ENCODE results near the gene TANC1.
A peak's percentile ranks its signal among the peaks of the same experiment; 100 is the strongest.

TANC1 gene

DNA sequence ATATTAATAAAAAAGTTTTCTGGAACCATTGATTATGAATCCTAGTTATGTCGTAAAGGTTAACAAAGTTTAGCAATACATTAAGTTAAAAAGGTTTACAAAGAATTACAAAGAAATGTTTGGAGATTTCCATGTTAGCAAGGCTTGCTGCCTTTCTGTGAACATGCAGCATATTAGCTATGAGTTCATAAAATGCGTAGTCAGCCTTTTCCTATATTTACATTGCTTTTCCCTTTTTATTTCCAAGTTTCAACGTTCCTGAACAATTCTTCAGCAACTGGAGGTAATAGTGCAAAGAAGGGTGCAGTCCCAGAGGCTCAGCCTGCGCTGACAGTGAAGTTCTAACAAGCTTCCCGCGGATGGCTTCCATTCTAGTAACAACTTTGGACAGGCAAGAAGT is 266.4 kb downstream of the TANC1 start:
- TF ChIP-seq GATA1 (IDR thresholded peaks at IDR 0.05; ENCODE audit: low read depth, low read length): no peak
- no peak for TF ChIP-seq POLR2A (IDR thresholded peaks at IDR 0.05; ENCODE audit: low read length)

DNA sequence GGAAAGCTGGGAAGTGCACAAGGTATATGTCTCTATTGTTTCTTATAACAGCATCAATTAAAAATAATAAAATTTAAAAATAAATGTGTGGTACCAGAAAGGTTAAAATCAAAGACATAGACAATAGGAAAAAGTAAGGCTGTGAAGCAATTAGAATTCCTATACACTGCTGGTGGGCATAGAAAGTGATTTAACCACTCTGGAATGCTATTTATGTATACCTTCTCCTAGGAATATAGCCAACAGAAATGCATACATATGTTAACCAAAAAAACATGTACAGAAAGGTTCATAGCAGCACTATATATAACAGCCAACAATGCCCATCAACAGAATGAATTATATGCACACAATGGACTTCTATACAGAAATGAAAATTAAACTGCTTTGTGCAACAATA is 275.1 kb downstream of the TANC1 start:
- TF ChIP-seq POLR2A (IDR thresholded peaks at IDR 0.05; ENCODE audit: low read length) (no peak), GATA1 (IDR thresholded peaks at IDR 0.05; ENCODE audit: low read depth, low read length) (no peak)
- DNase-seq: no peak

More for the DNA sequence above, 266.4 kb downstream of the TANC1 start:
- DNase-seq: no peak

DNA sequence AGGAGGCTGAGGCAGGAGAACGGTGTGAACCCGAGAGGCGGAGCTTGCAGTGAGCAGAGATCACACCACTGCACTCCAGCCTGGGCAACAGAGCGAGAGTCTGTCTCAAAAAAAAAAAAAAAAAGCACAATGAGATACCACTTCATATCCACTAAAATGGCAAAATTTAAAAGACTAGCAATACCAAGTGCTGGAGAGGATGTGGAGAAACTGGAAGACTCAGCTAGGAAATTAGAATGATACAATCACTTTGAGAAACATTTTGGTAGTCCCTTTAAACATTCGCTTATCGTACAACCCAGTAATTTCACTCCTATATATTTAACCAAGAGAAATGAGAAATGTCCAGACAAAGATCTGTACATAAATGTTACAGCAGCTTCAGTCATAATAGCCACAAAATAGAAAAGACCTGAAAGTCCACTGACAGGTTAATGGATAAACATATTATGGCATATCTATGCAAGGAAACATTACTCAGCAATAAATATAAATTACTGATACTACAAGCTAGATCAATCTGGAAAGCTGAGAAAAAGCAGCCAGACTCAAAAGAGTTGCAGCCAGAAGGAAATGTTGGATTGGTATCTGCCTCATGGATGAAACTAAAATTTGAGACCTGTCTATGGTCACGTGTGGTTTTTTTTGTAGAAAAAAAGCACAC is 278.0 kb downstream of the TANC1 start:
- no peak for DNase-seq
- TF ChIP-seq POLR2A (IDR thresholded peaks at IDR 0.05; ENCODE audit: low read length): no peak

DNA sequence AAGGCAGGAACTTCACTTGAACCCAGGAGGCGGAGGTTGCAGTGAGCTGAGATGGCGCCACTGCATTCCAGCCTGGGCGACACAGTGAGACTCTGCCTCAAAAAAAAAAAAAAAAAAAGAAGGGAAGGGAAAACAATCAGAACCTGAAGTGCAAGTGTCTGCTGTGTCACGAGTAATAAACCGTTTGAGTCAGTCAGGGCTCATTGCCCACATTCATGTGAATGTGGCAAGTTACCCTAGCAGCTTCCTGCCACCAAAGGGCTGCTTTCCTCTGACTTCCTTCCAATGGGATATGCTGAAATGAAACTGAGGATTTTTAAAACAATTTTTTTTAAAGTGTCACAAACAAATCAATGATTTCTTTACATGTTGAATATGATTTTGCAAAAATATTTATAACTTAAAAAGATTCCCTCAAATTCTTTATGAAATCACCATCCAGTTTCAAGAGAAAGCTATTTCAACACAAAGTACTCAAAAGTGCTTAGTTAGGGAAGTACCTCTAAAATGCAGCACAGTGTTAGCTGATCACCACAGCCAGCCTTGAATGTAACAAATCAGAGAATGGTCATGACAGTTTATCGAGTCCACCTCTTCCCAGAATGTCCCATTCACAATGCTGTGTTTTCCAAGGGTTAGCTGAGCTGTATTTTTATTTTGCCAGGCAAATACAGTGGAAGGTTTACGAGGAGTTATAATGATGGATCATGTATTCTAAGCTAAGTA is 281.7 kb downstream of the TANC1 start:
- no peak for TF ChIP-seq GATA1 (IDR thresholded peaks at IDR 0.05; ENCODE audit: low read depth, low read length)
- no peak for TF ChIP-seq POLR2A (IDR thresholded peaks at IDR 0.05; ENCODE audit: low read length)
- no peak for DNase-seq

DNA sequence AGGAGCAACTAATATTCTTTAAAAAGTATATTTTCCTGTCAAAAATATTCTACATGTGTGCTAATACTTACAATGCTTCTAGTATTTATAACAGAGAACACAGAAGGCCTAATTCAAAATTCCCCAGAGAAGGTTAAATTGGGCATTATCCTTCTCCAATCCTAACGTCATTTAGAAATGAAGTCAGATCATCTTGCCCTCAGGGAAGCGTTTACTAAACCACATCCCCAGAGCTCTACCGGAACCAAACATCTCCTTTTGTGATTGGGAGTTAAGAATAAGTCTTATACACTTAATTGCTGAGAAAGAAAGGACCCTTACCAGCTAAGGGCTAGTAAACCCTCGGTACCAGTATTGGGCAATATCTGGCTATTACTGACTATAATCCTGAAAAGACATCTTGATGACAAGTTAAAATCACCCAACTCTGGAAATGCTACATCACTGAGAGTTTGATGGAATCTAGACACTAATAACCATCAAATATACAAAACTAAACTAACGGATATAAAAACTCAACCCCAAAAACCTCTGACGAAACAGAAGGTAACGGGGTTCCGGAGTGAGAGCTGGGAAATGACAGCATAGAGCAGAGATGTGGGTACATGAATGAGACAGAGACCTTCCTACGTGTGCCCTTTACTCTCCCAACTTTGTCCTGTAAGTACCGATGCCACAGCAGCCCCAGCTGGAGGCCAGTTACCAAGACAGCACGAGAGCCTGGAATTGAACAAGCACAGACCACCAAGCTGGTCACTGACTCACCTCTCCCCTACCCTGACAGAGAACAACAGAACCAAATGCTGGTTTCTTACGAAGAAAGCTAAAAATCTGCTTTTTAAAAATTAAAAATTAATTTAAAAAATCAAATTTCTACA is 283.1 kb downstream of the TANC1 start:
- TF ChIP-seq POLR2A (IDR thresholded peaks at IDR 0.05; ENCODE audit: low read length) (no peak), GATA1 (IDR thresholded peaks at IDR 0.05; ENCODE audit: low read depth, low read length) (no peak)
- no peak for DNase-seq

DNA sequence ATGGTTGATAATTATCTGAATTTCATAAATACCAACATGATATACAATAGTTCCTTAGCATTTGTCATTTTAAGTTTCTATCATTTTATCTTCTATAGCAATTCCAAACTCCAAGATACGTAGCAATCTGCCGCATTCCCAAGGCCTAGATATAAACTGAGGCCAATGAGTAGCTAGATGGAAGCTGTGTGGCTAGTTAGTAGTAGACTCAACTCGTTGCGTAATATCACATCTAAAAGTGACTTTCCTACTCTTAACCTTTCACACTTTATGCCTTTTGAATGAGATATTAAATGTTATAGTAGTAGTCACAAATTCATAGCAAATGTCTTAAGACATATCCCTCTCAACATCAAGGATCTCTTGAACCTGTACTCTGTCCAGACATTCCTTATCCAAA is 284.5 kb downstream of the TANC1 start:
- no peak for DNase-seq

DNA sequence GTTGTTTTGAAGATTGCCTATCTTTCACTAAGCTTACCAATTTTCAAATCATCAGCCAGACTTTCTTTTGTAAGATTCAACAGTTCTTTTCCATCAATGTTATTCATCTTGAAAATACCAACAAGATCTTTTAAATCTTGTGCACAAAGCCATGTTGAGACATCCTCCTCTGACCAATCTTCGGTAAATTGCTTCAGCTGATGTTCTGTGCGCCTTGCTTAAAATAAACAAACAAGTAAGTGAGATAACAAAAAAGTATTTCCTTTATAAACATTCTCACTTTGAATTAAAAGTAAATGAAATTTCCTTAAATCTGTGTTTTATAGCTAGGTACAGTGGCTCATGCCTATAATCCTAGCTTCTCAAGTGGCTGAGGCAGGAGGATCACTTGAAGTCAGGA is 287.7 kb downstream of the TANC1 start:
- DNase-seq: no peak

More for the DNA sequence above, 284.5 kb downstream of the TANC1 start:
- TF ChIP-seq GATA1 (IDR thresholded peaks at IDR 0.05; ENCODE audit: low read depth, low read length) (no peak), POLR2A (IDR thresholded peaks at IDR 0.05; ENCODE audit: low read length) (no peak)

DNA sequence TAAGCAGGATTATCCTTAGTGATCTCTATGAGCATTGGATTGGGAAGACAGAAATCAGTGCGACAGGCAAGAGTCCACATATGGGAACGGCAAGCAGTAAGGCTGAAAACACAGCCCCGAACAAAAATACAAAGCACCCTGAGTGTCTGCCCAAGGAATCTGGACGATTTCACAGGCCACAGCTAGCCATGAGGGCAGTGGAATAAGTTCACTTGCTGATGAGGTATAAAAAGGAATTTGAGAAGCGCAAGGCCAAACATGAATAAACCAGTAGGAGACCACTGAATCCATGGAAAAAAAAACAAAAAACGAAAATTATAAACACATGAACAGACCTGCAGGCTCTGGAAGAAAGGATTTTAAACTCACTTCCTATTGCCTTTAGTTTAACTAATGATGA is 293.8 kb downstream of the TANC1 start:
- no peak for DNase-seq
- no peak for TF ChIP-seq GATA1 (IDR thresholded peaks at IDR 0.05; ENCODE audit: low read depth, low read length)
- no peak for TF ChIP-seq POLR2A (IDR thresholded peaks at IDR 0.05; ENCODE audit: low read length)

More for the DNA sequence above, 287.7 kb downstream of the TANC1 start:
- no peak for TF ChIP-seq GATA1 (IDR thresholded peaks at IDR 0.05; ENCODE audit: low read depth, low read length)
- TF ChIP-seq POLR2A (IDR thresholded peaks at IDR 0.05; ENCODE audit: low read length): no peak

DNA sequence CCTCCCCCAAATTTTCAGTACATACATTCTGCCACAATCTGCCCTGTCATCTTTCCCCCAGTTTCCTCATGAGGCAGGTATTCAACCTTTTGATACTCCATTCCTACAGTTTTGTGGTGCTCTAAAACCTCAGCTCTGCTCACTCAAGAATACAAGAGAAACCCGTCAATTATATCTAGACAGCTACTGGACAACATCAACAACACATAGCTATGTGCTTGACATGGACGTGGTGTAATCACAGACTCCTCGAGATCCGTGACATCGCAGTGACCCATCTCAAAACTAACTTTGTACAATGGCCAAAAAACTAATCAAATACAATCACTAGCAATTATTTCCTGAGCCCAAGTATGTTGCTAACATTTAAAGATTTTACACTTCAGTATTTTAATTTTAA is 294.5 kb downstream of the TANC1 start:
- no peak for DNase-seq
- no peak for TF ChIP-seq POLR2A (IDR thresholded peaks at IDR 0.05; ENCODE audit: low read length)
- no peak for TF ChIP-seq GATA1 (IDR thresholded peaks at IDR 0.05; ENCODE audit: low read depth, low read length)

DNA sequence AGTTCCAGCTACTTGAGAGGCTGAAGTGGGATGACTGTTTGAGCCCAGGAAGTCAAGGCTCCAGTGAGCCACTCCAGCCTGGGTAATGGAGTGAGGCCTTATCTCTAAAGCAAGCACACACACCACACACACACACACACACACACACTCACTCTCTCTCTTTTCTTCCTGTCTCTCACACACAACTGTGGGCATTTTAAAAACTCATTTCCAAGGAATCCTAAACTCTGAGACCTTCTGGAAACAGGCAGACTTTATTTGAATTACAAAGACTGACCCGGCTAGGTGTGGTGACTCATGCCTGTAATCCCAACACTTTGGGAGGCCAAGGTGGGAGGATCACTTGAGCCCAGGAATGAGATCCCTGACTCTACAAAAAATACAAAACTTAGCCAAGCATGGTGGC is 296.7 kb downstream of the TANC1 start:
- DNase-seq: peak; percentile 20 to 44

DNA sequence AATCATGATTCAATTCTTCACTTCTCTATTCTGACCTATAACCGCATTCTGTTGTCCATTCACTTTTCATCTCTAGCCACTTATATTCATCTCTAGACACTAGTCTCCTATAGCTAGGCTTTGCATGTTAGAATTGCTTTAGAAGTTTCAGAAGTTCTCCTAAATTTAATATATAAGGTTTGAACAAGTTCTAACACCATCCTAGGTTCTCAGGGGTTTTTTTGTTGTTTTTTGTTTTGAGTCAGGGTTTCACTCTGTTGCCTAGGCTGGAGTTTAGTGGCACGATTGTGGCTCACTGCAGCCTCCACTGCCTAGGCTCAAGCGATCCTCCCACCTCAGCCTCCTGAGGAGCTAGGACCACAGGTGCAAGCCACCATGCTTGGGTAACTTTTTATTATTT is 298.1 kb downstream of the TANC1 start:
- DNase-seq: no peak
- TF ChIP-seq POLR2A (IDR thresholded peaks at IDR 0.05; ENCODE audit: low read length): no peak
- no peak for TF ChIP-seq GATA1 (IDR thresholded peaks at IDR 0.05; ENCODE audit: low read depth, low read length)

More for the DNA sequence above, 296.7 kb downstream of the TANC1 start:
- TF ChIP-seq GATA1 (IDR thresholded peaks at IDR 0.05; ENCODE audit: low read depth, low read length) (no peak), POLR2A (IDR thresholded peaks at IDR 0.05; ENCODE audit: low read length) (no peak)

DNA sequence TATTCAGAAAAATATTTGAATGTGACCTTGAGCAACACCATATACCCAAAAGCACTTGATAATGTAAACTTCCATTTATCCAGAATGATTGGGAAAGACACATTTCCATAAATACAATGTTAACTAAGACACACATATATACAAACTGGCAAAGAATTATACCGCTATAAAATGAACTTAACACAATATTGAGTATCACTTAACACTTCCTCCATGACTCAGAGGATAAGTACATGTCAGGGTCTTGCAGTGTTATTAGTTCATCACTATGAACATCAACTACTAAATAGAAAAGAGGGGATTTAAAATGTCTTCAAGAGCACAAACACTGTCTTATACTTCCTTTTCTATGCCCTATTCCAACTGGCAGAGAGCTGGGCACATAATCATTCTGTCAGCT is 299.5 kb downstream of the TANC1 start:
- TF ChIP-seq GATA1 (IDR thresholded peaks at IDR 0.05; ENCODE audit: low read depth, low read length) (no peak), POLR2A (IDR thresholded peaks at IDR 0.05; ENCODE audit: low read length) (no peak)
- DNase-seq: no peak

DNA sequence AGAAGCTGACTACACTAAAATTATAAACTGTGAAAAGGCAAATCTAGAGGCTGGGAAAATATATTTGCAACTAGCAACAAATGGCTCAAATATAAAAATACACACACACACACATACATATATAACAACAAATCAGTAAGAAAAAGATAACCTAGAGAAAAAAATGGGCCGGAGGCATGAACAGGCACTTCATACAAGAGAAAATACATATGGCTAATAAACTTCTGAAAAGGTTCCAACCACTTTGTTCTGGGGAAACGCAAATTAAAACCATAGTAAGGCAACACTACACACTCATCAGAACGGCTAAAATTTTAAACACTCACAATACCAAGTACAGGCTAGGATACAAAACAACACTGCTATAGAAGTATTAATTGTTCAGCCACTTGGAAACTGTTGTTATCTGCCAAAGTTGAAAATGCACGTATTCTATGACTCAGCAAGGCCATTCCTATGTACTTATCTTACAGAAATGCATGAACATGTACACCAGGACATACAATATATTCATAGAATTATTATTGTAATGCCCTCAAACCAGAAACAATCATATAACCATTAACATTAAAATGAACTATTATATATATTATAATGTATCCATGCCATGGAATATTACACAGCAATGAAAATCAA is 302.4 kb downstream of the TANC1 start:
- TF ChIP-seq GATA1 (IDR thresholded peaks at IDR 0.05; ENCODE audit: low read depth, low read length) (no peak), POLR2A (IDR thresholded peaks at IDR 0.05; ENCODE audit: low read length) (no peak)

DNA sequence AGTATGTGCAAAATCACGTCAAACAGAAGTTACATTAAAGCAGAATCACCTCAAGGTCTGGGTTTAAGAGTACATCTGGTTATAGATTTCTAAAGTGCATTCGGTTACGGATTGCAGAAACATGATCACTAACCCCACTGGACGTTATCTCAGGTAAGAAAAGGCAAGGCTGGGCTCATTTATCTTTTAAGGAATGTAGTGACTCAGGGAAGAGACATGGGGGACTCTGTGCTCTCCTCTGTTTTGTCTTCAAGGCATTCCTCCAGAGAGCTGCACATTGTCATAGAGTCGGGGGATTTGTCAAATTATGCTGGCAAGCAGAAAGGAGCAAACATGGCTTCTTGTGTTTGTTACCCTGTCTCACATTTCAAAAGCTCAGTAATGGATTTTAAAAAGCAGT is 303.7 kb downstream of the TANC1 start:
- no peak for TF ChIP-seq GATA1 (IDR thresholded peaks at IDR 0.05; ENCODE audit: low read depth, low read length)
- DNase-seq: no peak

More for the DNA sequence above, 302.4 kb downstream of the TANC1 start:
- peak; percentile 28 to 42 for DNase-seq

All from erythroblast (primary cell).